Caco-2 (cell line): Measurements from ENCODE around the gene RPS15. TPM values are rescaled to one million over a fixed set of nuclear protein-coding genes. Genes with fewer than 3 reads are reported as not detected.

Experiments
- BruUV-seq: library from RNA; stranded (reverse); fragments of 400-500 nt; replicated peaks from 2 replicates; lab custom pipeline; 2021; lab: Mats Ljungman, UMichigan
- CTCF ChIA-PET: fragments of 300-600 bp; sonication (Branson Sonifier 250); formaldehyde crosslinking; loops from one replicate; lab custom pipeline; 2022; ENCODE audit warnings: antibody characterized with exemption; lab: Charles Lee
- POLR2A ChIA-PET: fragments of 300-600 bp; sonication (Branson Sonifier 250); formaldehyde crosslinking; loops from one replicate; lab custom pipeline; 2022; ENCODE audit warnings: antibody characterized with exemption; lab: Charles Lee
- DNase-seq, 2 experiments: peaks; one replicate each; pipeline versions ENCODE4 v3.0.0 to v3.0.0-alpha.2; 2020 to 2022
- H3K27me3 ChIP-seq: replicated peaks from 2 replicates; pipeline ENCODE4 v1.6.0; 2011; ENCODE audit warnings: low read length; ENCODE audit not compliant: control insufficient read depth, insufficient read depth
- H3K36me3 ChIP-seq: 2 replicates; pipeline ENCODE4 v1.5.1; 2011; ENCODE audit warnings: low read length; ENCODE audit not compliant: control insufficient read depth, insufficient read depth
- H3K4me1 ChIP-seq: fragments of 250-450 bp; sonication (Bioruptor Pico); 2 replicates; pipeline ENCODE4 v1.5.1; 2020; ENCODE audit warnings: mild to moderate bottlenecking
- H3K4me3 ChIP-seq: 2 replicates; pipeline ENCODE4 v1.5.1; 2011; ENCODE audit warnings: low read depth, mild to moderate bottlenecking, control low read depth, low read length
- H3K9me3 ChIP-seq: fragments of 250-450 bp; sonication (Bioruptor Pico); 2 replicates; pipeline ENCODE4 v1.5.1; 2020; ENCODE audit warnings: mild to moderate bottlenecking, moderate library complexity
- H3K27ac Mint-ChIP-seq: one replicate; pipeline ENCODE4 v1.8.0; 2022; ENCODE audit warnings: mixed read lengths; ENCODE audit not compliant: unreplicated experiment
- H3K27me3 Mint-ChIP-seq: one replicate; pipeline ENCODE4 v1.8.0; 2022; ENCODE audit warnings: mixed read lengths; ENCODE audit not compliant: insufficient read depth, unreplicated experiment
- H3K36me3 Mint-ChIP-seq: one replicate; pipeline ENCODE4 v1.8.0; 2022; ENCODE audit warnings: mild to moderate bottlenecking, mixed read lengths; ENCODE audit not compliant: insufficient read depth, unreplicated experiment
- H3K4me1 Mint-ChIP-seq: one replicate; pipeline ENCODE4 v1.8.0; 2022; ENCODE audit warnings: low read depth, mixed read lengths; ENCODE audit not compliant: unreplicated experiment
- H3K4me3 Mint-ChIP-seq: one replicate; pipeline ENCODE4 v1.8.0; 2022; ENCODE audit warnings: mild to moderate bottlenecking, moderate library complexity, mixed read lengths; ENCODE audit not compliant: unreplicated experiment
- H3K9me3 Mint-ChIP-seq: one replicate; pipeline ENCODE4 v1.8.0; 2022; ENCODE audit warnings: mixed read lengths; ENCODE audit not compliant: unreplicated experiment
- intact Hi-C: fragments of 100-400 bp; cut with micrococcal nuclease; formaldehyde crosslinking; loops from one replicate; pipeline ENCODE4 v1.10.0; 2022; ENCODE audit not compliant: unreplicated experiment
- total RNA-seq: library from RNA; stranded (reverse); gene quantifications from 2 replicates; pipeline ENCODE4 v1.2.3, GENCODE V29; 2022
- TF ChIP-seq, protein P1 (sequence below), 2 experiments: fragments of 200-600 bp in 1 of 2; IDR thresholded peaks; 1 replicate in 1 of 2; 2 replicates in 1 of 2; pipeline versions ENCODE4 v1.5.1 to v1.8.0; 2011 to 2022; ENCODE audit warnings: antibody characterized with exemption in 1 of 2, control low read depth in 1 of 2, inconsistent platforms in 1 of 2, low read depth in 1 of 2, low read length in 1 of 2, mild to moderate bottlenecking in 1 of 2, moderate library complexity in 1 of 2; ENCODE audit not compliant: insufficient read depth in 1 of 2, severe bottlenecking in 1 of 2, unreplicated experiment in 1 of 2

The RPS15 gene
- total RNA-seq, 1 experiment from 2014 or later: 1,192 TPM

- CTCF ChIA-PET: interaction anchor here (0.6 kb wide), 2 partner anchors 96 to 372 kb away, joined by 4 to 5 read pairs; no protein-coding TSS in a partner anchor
- H3K36me3 ChIP-seq: peaks cover 2% of the 10 kb centered on the region; the same call in 1 of the 2 replicates
- no TSS peak for BruUV-seq
- H3K9me3 ChIP-seq: no peaks in the 10 kb centered on the region
- no peaks in the 10 kb centered on the region for H3K27me3 ChIP-seq
- Mint-ChIP-seq H3K27me3 (no peaks in the 10 kb centered on the region), H3K27ac (no peak overlapping the region), H3K36me3 (peaks cover 64% of the 10 kb centered on the region), H3K9me3 (no peaks in the 10 kb centered on the region), H3K4me3 (no peak overlapping the region), H3K4me1 (no peaks in the 10 kb centered on the region)
- POLR2A ChIA-PET: no interaction called here
- TF ChIP-seq, protein P1, sequence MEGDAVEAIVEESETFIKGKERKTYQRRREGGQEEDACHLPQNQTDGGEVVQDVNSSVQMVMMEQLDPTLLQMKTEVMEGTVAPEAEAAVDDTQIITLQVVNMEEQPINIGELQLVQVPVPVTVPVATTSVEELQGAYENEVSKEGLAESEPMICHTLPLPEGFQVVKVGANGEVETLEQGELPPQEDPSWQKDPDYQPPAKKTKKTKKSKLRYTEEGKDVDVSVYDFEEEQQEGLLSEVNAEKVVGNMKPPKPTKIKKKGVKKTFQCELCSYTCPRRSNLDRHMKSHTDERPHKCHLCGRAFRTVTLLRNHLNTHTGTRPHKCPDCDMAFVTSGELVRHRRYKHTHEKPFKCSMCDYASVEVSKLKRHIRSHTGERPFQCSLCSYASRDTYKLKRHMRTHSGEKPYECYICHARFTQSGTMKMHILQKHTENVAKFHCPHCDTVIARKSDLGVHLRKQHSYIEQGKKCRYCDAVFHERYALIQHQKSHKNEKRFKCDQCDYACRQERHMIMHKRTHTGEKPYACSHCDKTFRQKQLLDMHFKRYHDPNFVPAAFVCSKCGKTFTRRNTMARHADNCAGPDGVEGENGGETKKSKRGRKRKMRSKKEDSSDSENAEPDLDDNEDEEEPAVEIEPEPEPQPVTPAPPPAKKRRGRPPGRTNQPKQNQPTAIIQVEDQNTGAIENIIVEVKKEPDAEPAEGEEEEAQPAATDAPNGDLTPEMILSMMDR (IDR thresholded peaks at IDR 0.05; ENCODE audit: insufficient read depth in 1 of 2, low read depth in 1 of 2, low read length in 1 of 2, severe bottlenecking in 1 of 2, unreplicated experiment in 1 of 2): no peak
- no peak for DNase-seq
- H3K4me3 ChIP-seq: no peak overlapping the region
- H3K4me1 ChIP-seq: peaks cover 9% of the 10 kb centered on the region
- intact Hi-C loops: no loop called here
Measured at GRCh38 chr19:1396768-1397679, 41.2 kb upstream of the RPS15 start.

DNA sequence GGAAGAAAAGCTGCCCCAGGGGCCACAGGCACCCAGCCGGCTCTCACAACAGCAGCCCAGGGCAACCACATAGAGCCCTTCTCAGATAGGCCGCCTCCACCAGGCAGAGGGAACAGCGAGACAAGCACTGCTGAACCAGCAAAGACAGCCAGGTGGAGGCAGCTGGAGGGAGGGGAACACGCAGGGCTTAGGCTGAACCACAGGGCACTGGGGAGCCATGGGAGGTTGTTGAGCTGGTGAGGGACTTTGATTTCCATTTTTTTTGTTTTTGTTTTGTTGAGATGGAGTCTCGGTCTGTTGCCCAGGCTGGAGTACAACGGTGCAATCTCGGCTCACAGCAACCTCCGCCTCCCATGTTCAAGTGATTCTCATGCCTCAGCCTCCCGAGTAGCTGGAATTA is 40.4 kb upstream of the RPS15 start:
- H3K4me1 ChIP-seq: peaks cover 9% of the 10 kb centered on the region
- intact Hi-C loops: no loop called here
- ChIA-PET CTCF (no interaction called here), POLR2A (no interaction called here)
- Mint-ChIP-seq H3K4me3 (no peak overlapping the region), H3K9me3 (no peaks in the 10 kb centered on the region), H3K27ac (no peak overlapping the region), H3K4me1 (no peaks in the 10 kb centered on the region), H3K36me3 (peaks cover 56% of the 10 kb centered on the region), H3K27me3 (no peaks in the 10 kb centered on the region)
- no peak for DNase-seq
- H3K27me3 ChIP-seq: no peaks in the 10 kb centered on the region
- H3K36me3 ChIP-seq: peaks cover 2% of the 10 kb centered on the region; the same call in 1 of the 2 replicates
- TF ChIP-seq, protein P1 (IDR thresholded peaks at IDR 0.05; ENCODE audit: insufficient read depth in 1 of 2, low read depth in 1 of 2, low read length in 1 of 2, severe bottlenecking in 1 of 2, unreplicated experiment in 1 of 2): no peak
- no peak overlapping the region for H3K4me3 ChIP-seq
- H3K9me3 ChIP-seq: no peaks in the 10 kb centered on the region
- BruUV-seq: TSS peak; percentile 23

- POLR2A ChIA-PET: no interaction called here
- H3K4me3 Mint-ChIP-seq: peak overlapping the region; percentile 19
- H3K9me3 Mint-ChIP-seq: no peaks in the 10 kb centered on the region
- H3K27me3 Mint-ChIP-seq: no peaks in the 10 kb centered on the region
- Histone ChIP-seq H3K4me1 (peaks cover 9% of the 10 kb centered on the region), H3K4me3 (no peak overlapping the region), H3K27me3 (no peaks in the 10 kb centered on the region), H3K9me3 (no peaks in the 10 kb centered on the region), H3K36me3 (peaks cover 2% of the 10 kb centered on the region; the same call in 1 of the 2 replicates)
- intact Hi-C loops: no loop called here
- TF ChIP-seq, protein P1 (IDR thresholded peaks at IDR 0.05; ENCODE audit: insufficient read depth in 1 of 2, low read depth in 1 of 2, low read length in 1 of 2, severe bottlenecking in 1 of 2, unreplicated experiment in 1 of 2): no peak
- H3K4me1 Mint-ChIP-seq: no peaks in the 10 kb centered on the region
- DNase-seq: no peak
- H3K27ac Mint-ChIP-seq: no peak overlapping the region
- H3K36me3 Mint-ChIP-seq: peaks cover 49% of the 10 kb centered on the region
- no TSS peak for BruUV-seq
- CTCF ChIA-PET: no interaction called here
Measured at GRCh38 chr19:1399079-1399478, 39.1 kb upstream of the RPS15 start.
